Natural killer cell (primary cell): ENCODE measurements around the gene DCST1. TPM values are rescaled to one million over a fixed set of nuclear protein-coding genes. Genes with fewer than 3 reads are reported as not detected.
A peak's percentile ranks its signal among the peaks of the same experiment; 100 is the strongest.

Experiments used
- ATAC-seq, 3 donors: fragments of 150-1000 bp in 2 of 3; fragments of 200-7000 bp in 1 of 3; cut with Tn5 transposase; 1 replicate in 1 of 3; 2 replicates in 2 of 3; pipeline ENCODE4 v1.10.0; 2021; ENCODE audit warnings: mild to moderate bottlenecking in 2 of 3, moderate library complexity in 2 of 3
- DNase-seq, 2 donors: peaks; one replicate each; pipeline versions ENCODE4 v3.0.0 to v3.0.0-alpha.2; 2013 to 2021; ENCODE audit warnings: mixed read lengths in 1 of 2
- H3K27ac ChIP-seq: one replicate; pipeline ENCODE4 v1.5.1; 2013; ENCODE audit warnings: mild to moderate bottlenecking, low read length
- H3K27me3 ChIP-seq: one replicate; pipeline ENCODE4 v1.6.1; 2013; ENCODE audit warnings: low read length; ENCODE audit not compliant: control insufficient read depth, insufficient read depth
- H3K36me3 ChIP-seq: one replicate; pipeline ENCODE4 v1.6.1; 2013; ENCODE audit warnings: low read length; ENCODE audit not compliant: control insufficient read depth, insufficient read depth
- H3K4me1 ChIP-seq: one replicate; pipeline ENCODE4 v1.6.1; 2013; ENCODE audit warnings: low read length; ENCODE audit not compliant: control insufficient read depth, insufficient read depth
- H3K4me3 ChIP-seq: one replicate; pipeline ENCODE4 v1.5.1; 2013; ENCODE audit warnings: low read length
- H3K9me3 ChIP-seq: one replicate; pipeline ENCODE4 v1.6.1; 2013; ENCODE audit warnings: low read length; ENCODE audit not compliant: control insufficient read depth, insufficient read depth
- H3K27ac Mint-ChIP-seq, 2 donors: one replicate each; pipeline ENCODE4 v1.8.0; 2022; ENCODE audit warnings: mild to moderate bottlenecking in 2 of 2, mixed read lengths in 2 of 2, moderate library complexity in 1 of 2
- H3K27me3 Mint-ChIP-seq, 2 donors: one replicate each; pipeline ENCODE4 v1.8.0; 2022; ENCODE audit warnings: low read depth in 2 of 2, mixed read lengths in 2 of 2
- H3K36me3 Mint-ChIP-seq: one replicate; pipeline ENCODE4 v1.8.0; 2022; ENCODE audit warnings: mixed read lengths
- H3K4me1 Mint-ChIP-seq, 2 donors: one replicate each; pipeline ENCODE4 v1.8.0; 2022; ENCODE audit warnings: mixed read lengths in 2 of 2
- H3K4me3 Mint-ChIP-seq: one replicate; pipeline ENCODE4 v1.8.0; 2022; ENCODE audit warnings: mild to moderate bottlenecking, moderate library complexity, mixed read lengths
- H3K9me3 Mint-ChIP-seq, 2 donors: one replicate each; pipeline ENCODE4 v1.8.0; 2022; ENCODE audit warnings: mixed read lengths in 2 of 2
- WGBS: methylation state at CpG from one replicate; pipeline ENCODE4 v1.1.7; 2013; ENCODE audit warnings: missing lambda C conversion rate; ENCODE audit not compliant: insufficient coverage; 5-methylcytosine and 5-hydroxymethylcytosine counted together
- intact Hi-C: fragments of 100-400 bp; cut with micrococcal nuclease; formaldehyde crosslinking; loops from one replicate; pipeline ENCODE4 v1.14.2; 2022
- total RNA-seq, 4 donors: library from RNA; stranded (reverse); fragments of 120-200 nt in 1 of 4; gene quantifications; one replicate each; pipeline versions ENCODE4 v1.2.3 to v1.2.4, GENCODE V29; 2013 to 2022
- TF ChIP-seq, protein P1 (sequence below): fragments of 200-600 bp; IDR thresholded peaks from one replicate; pipeline ENCODE4 v1.8.0; 2022; ENCODE audit warnings: antibody characterized with exemption

The DCST1 gene
- total RNA-seq, 3 donors from 2014 or later (not counting 1 experiment from before 2014, with no cell fraction given), result 0.35 to 0.60 TPM; not detected in 1

DNA sequence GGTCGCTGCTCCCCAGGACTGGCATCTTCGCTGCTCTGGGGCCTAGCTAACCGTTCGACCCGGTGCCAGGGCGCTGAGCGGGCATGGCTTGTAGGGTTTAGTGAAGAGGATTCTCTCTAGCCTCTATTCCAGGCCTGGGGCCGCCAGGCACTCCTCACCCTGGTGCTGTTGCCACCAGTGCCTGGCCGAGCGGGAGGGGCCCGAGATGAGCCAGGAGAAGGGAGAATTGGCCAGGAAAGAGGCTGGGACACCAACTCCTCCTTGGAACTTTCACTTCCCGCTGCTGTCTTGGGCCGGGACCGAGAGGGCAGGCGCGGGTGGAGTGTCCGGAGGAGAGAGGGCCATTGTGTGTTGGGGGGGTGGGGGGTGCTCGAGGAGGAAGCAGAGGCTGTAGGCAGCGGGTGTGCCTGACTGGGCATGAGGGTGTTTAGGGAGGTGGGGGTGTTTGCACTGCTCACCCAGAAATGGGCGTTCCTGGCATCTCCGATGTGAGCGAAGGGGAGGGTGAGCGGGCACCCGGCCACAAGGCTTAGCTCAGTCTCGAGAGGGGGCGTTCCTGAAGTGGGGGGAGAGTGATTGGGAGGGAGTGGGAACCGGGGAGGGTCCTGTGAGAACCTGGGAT lies 18.3 kb downstream of the DCST1 start:
- H3K27ac Mint-ChIP-seq, result peak overlapping the region; percentile 23 to 77

DNA sequence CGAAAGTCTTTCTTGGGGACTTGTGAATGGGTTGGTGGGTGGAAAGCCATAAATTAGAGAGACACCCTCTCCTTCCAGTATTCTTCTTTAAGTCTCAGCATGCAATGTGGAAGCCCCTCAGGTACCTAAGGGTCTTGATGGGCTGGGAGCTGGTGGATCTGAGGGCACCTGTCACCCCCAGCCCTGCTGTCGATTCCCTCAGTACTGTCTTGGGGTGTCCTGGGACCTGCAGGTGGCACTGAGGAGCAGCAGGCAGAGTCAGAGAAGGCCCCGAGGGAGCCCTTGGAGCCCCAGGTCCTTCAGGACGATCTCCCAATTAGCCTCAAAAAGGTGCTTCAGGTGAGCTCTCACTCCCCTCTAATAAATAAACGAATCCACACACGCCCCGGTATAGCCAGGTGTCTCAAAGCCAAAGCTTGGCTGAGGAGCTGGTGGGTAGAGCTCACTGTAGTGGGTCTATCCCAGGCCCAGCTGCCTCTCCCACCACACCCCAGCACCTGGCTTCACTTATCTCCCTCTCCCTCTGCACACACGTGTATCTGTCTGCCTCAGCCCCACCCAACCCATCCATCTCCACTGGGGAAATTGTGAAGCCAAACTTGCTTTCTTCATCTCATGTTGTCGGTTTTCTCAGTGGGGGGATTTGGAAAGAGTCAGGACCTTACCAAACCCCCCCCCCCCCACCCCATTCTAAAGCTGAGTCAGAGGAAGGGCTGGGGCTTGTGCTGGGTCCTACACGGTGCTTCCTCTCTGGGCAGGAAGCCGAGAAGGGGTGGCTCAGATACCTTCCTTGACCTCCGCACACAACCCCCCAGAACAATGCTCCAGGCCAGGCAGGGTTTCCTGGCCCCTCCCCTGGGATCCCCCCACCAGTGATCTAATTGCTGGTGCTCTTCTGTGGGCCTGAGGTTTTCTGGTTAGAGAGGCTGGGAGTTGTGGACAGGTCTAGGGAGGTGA lies 19.1 kb downstream of the DCST1 start:
- peaks cover 31% of the 10 kb centered on the region for H3K4me1 ChIP-seq
- no peaks in the 10 kb centered on the region for H3K9me3 Mint-ChIP-seq
- WGBS, result 31% methylated on average over 11 of the region's 12 CpGs
- no peaks in the 10 kb centered on the region for H3K27me3 Mint-ChIP-seq
- H3K9me3 ChIP-seq, result no peaks in the 10 kb centered on the region
- H3K27ac Mint-ChIP-seq, result peak overlapping the region; percentile 23 to 77
- no peaks in the 10 kb centered on the region for H3K27me3 ChIP-seq
- DNase-seq, result peak in 1 of 2 donors; percentile 60
- H3K36me3 Mint-ChIP-seq, result no peaks in the 10 kb centered on the region
- H3K27ac ChIP-seq, result no peak overlapping the region
- ATAC-seq, result no peak
- H3K4me3 ChIP-seq, result peak overlapping the region; percentile 61
- H3K4me3 Mint-ChIP-seq, result peak overlapping the region; percentile 88
- intact Hi-C loops, result loop anchor here (5.0 kb wide), 1 partner anchor 95 kb away; the partner anchor contains the start of gene PBXIP1
- peaks cover 8% of the 10 kb centered on the region for H3K36me3 ChIP-seq
- peaks cover 13 to 34% of the 10 kb centered on the region in 2 donors for H3K4me1 Mint-ChIP-seq
- TF ChIP-seq, protein P1, sequence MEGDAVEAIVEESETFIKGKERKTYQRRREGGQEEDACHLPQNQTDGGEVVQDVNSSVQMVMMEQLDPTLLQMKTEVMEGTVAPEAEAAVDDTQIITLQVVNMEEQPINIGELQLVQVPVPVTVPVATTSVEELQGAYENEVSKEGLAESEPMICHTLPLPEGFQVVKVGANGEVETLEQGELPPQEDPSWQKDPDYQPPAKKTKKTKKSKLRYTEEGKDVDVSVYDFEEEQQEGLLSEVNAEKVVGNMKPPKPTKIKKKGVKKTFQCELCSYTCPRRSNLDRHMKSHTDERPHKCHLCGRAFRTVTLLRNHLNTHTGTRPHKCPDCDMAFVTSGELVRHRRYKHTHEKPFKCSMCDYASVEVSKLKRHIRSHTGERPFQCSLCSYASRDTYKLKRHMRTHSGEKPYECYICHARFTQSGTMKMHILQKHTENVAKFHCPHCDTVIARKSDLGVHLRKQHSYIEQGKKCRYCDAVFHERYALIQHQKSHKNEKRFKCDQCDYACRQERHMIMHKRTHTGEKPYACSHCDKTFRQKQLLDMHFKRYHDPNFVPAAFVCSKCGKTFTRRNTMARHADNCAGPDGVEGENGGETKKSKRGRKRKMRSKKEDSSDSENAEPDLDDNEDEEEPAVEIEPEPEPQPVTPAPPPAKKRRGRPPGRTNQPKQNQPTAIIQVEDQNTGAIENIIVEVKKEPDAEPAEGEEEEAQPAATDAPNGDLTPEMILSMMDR, result no peak

More for the DNA sequence above, 18.3 kb downstream of the DCST1 start:
- H3K27me3 Mint-ChIP-seq, result no peaks in the 10 kb centered on the region
- H3K4me1 Mint-ChIP-seq, result peaks cover 13 to 34% of the 10 kb centered on the region in 2 donors
- no peaks in the 10 kb centered on the region for H3K9me3 ChIP-seq
- WGBS, result 2% methylated on average over 27 of the region's 27 CpGs
- DNase-seq, result peak; percentile 47 to 69
- peak overlapping the region; percentile 61 for H3K4me3 ChIP-seq
- peak overlapping the region; percentile 88 for H3K4me3 Mint-ChIP-seq
- intact Hi-C loops, result loop anchor here (5.0 kb wide), 1 partner anchor 95 kb away; the partner anchor contains the start of gene PBXIP1
- no peak overlapping the region for H3K27ac ChIP-seq
- ATAC-seq, result peak; percentile 52 to 69 (median 61)
- H3K4me1 ChIP-seq, result peaks cover 31% of the 10 kb centered on the region
- H3K36me3 ChIP-seq, result peaks cover 5% of the 10 kb centered on the region
- TF ChIP-seq, protein P1, result no peak
- no peaks in the 10 kb centered on the region for H3K36me3 Mint-ChIP-seq
- H3K9me3 Mint-ChIP-seq, result no peaks in the 10 kb centered on the region
- no peaks in the 10 kb centered on the region for H3K27me3 ChIP-seq

DNA sequence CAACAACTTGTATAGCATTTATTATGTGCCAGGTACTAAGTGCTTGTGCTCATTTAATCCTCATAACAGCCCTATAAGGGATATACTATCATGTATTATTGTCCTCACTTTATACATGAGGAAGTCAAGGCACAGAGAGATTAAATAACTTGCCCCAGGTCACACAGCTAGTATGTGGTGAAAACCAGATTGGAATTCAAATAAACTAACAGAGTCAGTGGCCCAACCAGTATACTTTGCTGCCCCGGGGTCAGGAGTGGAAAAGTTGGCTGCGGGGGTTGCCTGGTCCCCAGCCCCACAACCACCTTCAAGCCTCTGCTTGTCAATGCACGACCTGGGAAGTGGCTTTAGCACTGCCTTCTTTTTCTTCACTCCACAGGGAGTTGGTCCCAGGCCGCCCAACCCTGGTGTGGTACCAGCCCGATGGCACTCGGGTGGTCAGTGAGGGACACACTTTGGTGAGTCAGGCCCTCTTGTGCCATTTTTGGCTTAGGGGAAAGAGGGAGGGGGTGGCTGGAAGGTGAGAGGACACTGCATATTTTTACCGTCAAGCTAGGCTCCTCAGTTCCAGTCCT lies 20.0 kb downstream of the DCST1 start:
- Mint-ChIP-seq H3K4me1 (peaks cover 13 to 34% of the 10 kb centered on the region in 2 donors), H3K4me3 (no peak overlapping the region), H3K27ac (peak overlapping the region in 1 of 2 donors; percentile 77), H3K27me3 (no peaks in the 10 kb centered on the region), H3K9me3 (no peaks in the 10 kb centered on the region), H3K36me3 (no peaks in the 10 kb centered on the region)
- ATAC-seq (no peak), DNase-seq (no peak)
- intact Hi-C loops, result loop anchor here (5.0 kb wide), 1 partner anchor 96 kb away; the partner anchor contains the start of gene PBXIP1
- Histone ChIP-seq H3K4me3 (no peak overlapping the region), H3K9me3 (no peaks in the 10 kb centered on the region), H3K36me3 (peaks cover 16% of the 10 kb centered on the region), H3K27me3 (no peaks in the 10 kb centered on the region), H3K27ac (no peak overlapping the region), H3K4me1 (peaks cover 31% of the 10 kb centered on the region)
- WGBS, result 94% methylated on average over 7 of the region's 7 CpGs
- TF ChIP-seq, protein P1, result no peak
